ENCODE measurements around the gene IFNG-AS1. TPM values are rescaled to one million over a fixed set of nuclear protein-coding genes. Genes with fewer than 3 reads are reported as not detected.

Gene IFNG-AS1
- total RNA-seq, 2 experiments from 2014 or later = 15.7 to 36.8 TPM

- TF ChIP-seq CTCF (conservative IDR thresholded peaks at IDR 0.05; ENCODE audit: low read length) = no peak
- no peak for TF ChIP-seq EZH2phosphoT487 (IDR thresholded peaks at IDR 0.05; ENCODE audit: borderline replicate concordance, low read depth, low read length)
- Histone ChIP-seq H3K36me3 (ENCODE audit: insufficient read depth, low read length) (no peaks in the 10 kb centered on the region), H3K4me3 (ENCODE audit: low read depth, low read length, poor library complexity, severe bottlenecking) (no peak overlapping the region), H3K9me3 (ENCODE audit: low read length) (no peaks in the 10 kb centered on the region), H3K9me2 (ENCODE audit: insufficient read depth, low read length) (no peaks in the 10 kb centered on the region), H3K4me1 (ENCODE audit: insufficient read depth, low read length, poor library complexity, severe bottlenecking) (peaks cover 5% of the 10 kb centered on the region), H3K27ac (ENCODE audit: low read depth, low read length, poor library complexity, severe bottlenecking) (no peak overlapping the region), H3K4me2 (ENCODE audit: low read length) (no peak overlapping the region), H4K20me1 (ENCODE audit: insufficient read depth, low read length) (no peaks in the 10 kb centered on the region), H3K79me2 (ENCODE audit: insufficient read depth, low read depth, low read length) (no peaks in the 10 kb centered on the region), H2AFZ (ENCODE audit: low read length) (no peak overlapping the region)
- ChIA-PET POLR2A (interaction anchor here (0.5 to 1.2 kb wide), 2 partner anchors 10 to 250 kb away, joined by 3 read pairs; no protein-coding TSS in a partner anchor), CTCF (ENCODE audit: unreplicated experiment) (interaction anchor here (1.4 kb wide), 1 partner anchor 585 kb away, joined by 3 read pairs; no protein-coding TSS in a partner anchor)
- BruUV-seq (replicated peaks) = no TSS peak
- no peak for DNase-seq (ENCODE audit: low spot score)
- intact Hi-C loops (cut with micrococcal nuclease; ENCODE audit: unreplicated experiment) = loop anchor here (5.0 kb wide), 1 partner anchor 499 kb away; no protein-coding TSS in a partner anchor
Observed at GRCh38 chr12:67940780-67941243, 48.4 kb upstream of the IFNG-AS1 start.

DNA sequence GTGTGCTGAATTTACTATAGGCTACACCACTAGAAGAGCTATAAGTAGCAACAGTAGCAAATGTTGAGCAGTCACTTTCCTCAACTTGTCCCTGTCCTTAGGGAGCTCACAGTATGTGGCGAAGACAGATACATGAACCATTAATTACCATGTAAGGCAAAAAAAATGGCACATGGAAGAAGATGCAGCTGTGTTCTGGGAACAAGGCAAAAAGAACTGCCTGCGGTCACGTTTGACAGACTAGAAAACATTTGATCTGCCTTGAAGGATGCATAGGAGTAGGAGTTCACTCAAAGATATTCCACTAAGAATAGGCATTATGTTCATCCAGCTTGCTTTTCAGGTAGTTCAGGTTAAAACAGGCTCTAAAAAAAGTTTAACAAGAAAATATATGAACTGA, 46.5 kb upstream of the IFNG-AS1 start:
- Histone ChIP-seq H2AFZ (ENCODE audit: low read length) (no peak overlapping the region), H4K20me1 (ENCODE audit: insufficient read depth, low read length) (no peaks in the 10 kb centered on the region), H3K9me2 (ENCODE audit: insufficient read depth, low read length) (no peaks in the 10 kb centered on the region), H3K36me3 (ENCODE audit: insufficient read depth, low read length) (no peaks in the 10 kb centered on the region), H3K4me3 (ENCODE audit: low read depth, low read length, poor library complexity, severe bottlenecking) (no peak overlapping the region), H3K27ac (ENCODE audit: low read depth, low read length, poor library complexity, severe bottlenecking) (no peak overlapping the region), H3K4me2 (ENCODE audit: low read length) (no peak overlapping the region), H3K9me3 (ENCODE audit: low read length) (no peaks in the 10 kb centered on the region), H3K79me2 (ENCODE audit: insufficient read depth, low read depth, low read length) (no peaks in the 10 kb centered on the region), H3K4me1 (ENCODE audit: insufficient read depth, low read length, poor library complexity, severe bottlenecking) (peaks cover 5% of the 10 kb centered on the region)
- DNase-seq (ENCODE audit: low spot score) = no peak
- CTCF ChIA-PET (ENCODE audit: unreplicated experiment) = interaction anchor here (0.6 to 1.2 kb wide), 3 partner anchors 8 to 587 kb away, joined by 3 to 4 read pairs (median 3); no protein-coding TSS in a partner anchor
- TF ChIP-seq EZH2phosphoT487 (IDR thresholded peaks at IDR 0.05; ENCODE audit: borderline replicate concordance, low read depth, low read length) = no peak
- TF ChIP-seq CTCF (conservative IDR thresholded peaks at IDR 0.05; ENCODE audit: low read length) = no peak
- POLR2A ChIA-PET = interaction anchor here (0.6 to 1.9 kb wide), 4 partner anchors 10 to 338 kb away, joined by 3 to 5 read pairs (median 4); partner anchors contain the start of gene IFNG-AS1
- no TSS peak for BruUV-seq (replicated peaks)
- intact Hi-C loops (cut with micrococcal nuclease; ENCODE audit: unreplicated experiment) = loop anchor here (1.0 to 5.0 kb wide), 3 partner anchors 294 to 588 kb away; partner anchors contain the start of gene DYRK2

Measured in OCI-LY7 (cell line).